GM18873 (cell line): ENCODE measurements around the gene KCNJ2.

Experiments used
- ATAC-seq: cut with Tn5 transposase; IDR thresholded peaks from one replicate; pipeline ENCODE4 v1.9.1; 2021; ENCODE audit warnings: mild to moderate bottlenecking, moderate library complexity, moderate number of reproducible peaks; ENCODE audit not compliant: unreplicated experiment, low FRiP score

KCNJ2 gene

GRCh38 chr17:70201872-70202419 lies 32.6 kb downstream of the KCNJ2 start:
- ATAC-seq = no peak

GRCh38 chr17:70202840-70203239 lies 33.5 kb downstream of the KCNJ2 start:
- ATAC-seq = no peak

- no peak for ATAC-seq
Observed at GRCh38 chr17:70204431-70204830, 35.1 kb downstream of the KCNJ2 start.

GRCh38 chr17:70205401-70205800 lies 36.1 kb downstream of the KCNJ2 start:
- no peak for ATAC-seq

GRCh38 chr17:70206361-70207010 lies 37.2 kb downstream of the KCNJ2 start:
- no peak for ATAC-seq

GRCh38 chr17:70207184-70207583 lies 37.9 kb downstream of the KCNJ2 start:
- no peak for ATAC-seq

- no peak for ATAC-seq
Observed at GRCh38 chr17:70208080-70208794, 38.9 kb downstream of the KCNJ2 start.

- ATAC-seq = no peak
Observed at GRCh38 chr17:70208825-70209555, 39.7 kb downstream of the KCNJ2 start.

GRCh38 chr17:70215656-70216055 lies 46.3 kb downstream of the KCNJ2 start:
- ATAC-seq = no peak

- no peak for ATAC-seq
Observed at GRCh38 chr17:70217571-70217970, 48.2 kb downstream of the KCNJ2 start.

GRCh38 chr17:70225276-70225675 lies 55.9 kb downstream of the KCNJ2 start:
- no peak for ATAC-seq
